Inferior parietal cortex (tissue), 1 donor: Measurements from ENCODE around the gene FNIP1.
"Not testable (repeated sequence)": the region's sequence is repeated elsewhere in the genome, so short reads cannot be mapped to it uniquely, and the experiment has no call there.

ENCODE experiments used
- DNase-seq: peaks from one replicate; pipeline ENCODE4 v3.0.0-alpha.2; 2016; ENCODE audit errors: extremely low spot score

FNIP1 gene

GRCh38 chr5:131607903-131608540 is 188.8 kb downstream of the FNIP1 start:
- no peak for DNase-seq

- no peak for DNase-seq
These were observed 189.4 kb downstream of the FNIP1 start for GRCh38 chr5:131607418-131607817.

- DNase-seq = no peak
These were observed 191.7 kb downstream of the FNIP1 start for GRCh38 chr5:131605086-131605485.

GRCh38 chr5:131595088-131596033 is 201.5 kb downstream of the FNIP1 start:
- DNase-seq = no peak

- no peak for DNase-seq
These were observed 202.9 kb downstream of the FNIP1 start for GRCh38 chr5:131593921-131594320.

- DNase-seq = not testable (repeated sequence)
These were observed 203.4 kb downstream of the FNIP1 start for GRCh38 chr5:131593436-131593835.
